Measurements from ENCODE around the gene GOLGA8M.
"Not testable (repeated sequence)": the region's sequence is repeated elsewhere in the genome, so short reads cannot be mapped to it uniquely, and the experiment has no call there.

Gene GOLGA8M

DNA sequence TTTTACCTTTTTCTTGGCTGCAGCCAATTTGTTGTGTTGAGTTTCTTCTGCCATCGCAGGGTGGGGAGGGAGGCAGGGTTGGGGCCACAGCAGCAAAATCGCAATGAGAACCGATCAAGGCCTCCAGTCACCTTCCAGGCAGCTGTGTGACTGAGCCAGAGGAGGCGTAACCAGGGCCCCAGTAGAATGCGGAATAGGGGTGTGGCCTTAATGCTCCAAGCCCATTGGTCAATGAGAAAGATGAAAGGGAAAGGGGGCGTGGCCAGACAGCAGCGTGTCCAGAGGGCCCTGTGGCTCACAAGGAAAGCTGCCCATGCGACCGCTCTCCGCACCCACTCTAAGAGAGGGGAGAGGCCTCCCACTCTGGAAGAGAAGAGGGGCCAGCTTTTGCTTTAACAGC is at the start of gene GOLGA8M:
Gene GOLGA8M (minus strand): TSS at position 152 of the 400 bp plus-strand sequence. CDS start 98 bp downstream, at position 54.
- not testable (repeated sequence) for DNase-seq

- not testable (repeated sequence) for DNase-seq
Measured at GRCh38 chr15:28742890-28743289, 30.7 kb upstream of the GOLGA8M start.

- not testable (repeated sequence) for DNase-seq
Measured at GRCh38 chr15:28738590-28739292, 26.5 kb upstream of the GOLGA8M start.

DNA sequence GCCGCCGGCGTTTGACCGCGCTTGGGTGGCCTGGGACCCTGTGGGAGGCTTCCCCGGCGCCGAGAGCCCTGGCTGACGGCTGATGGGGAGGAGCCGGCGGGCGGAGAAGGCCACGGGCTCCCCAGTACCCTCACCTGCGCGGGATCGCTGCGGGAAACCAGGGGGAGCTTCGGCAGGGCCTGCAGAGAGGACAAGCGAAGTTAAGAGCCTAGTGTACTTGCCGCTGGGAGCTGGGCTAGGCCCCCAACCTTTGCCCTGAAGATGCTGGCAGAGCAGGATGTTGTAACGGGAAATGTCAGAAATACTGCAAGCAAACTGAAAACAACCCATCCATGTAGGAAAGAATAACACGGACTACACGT is 26.0 kb upstream of the GOLGA8M start:
- DNase-seq = not testable (repeated sequence)

DNA sequence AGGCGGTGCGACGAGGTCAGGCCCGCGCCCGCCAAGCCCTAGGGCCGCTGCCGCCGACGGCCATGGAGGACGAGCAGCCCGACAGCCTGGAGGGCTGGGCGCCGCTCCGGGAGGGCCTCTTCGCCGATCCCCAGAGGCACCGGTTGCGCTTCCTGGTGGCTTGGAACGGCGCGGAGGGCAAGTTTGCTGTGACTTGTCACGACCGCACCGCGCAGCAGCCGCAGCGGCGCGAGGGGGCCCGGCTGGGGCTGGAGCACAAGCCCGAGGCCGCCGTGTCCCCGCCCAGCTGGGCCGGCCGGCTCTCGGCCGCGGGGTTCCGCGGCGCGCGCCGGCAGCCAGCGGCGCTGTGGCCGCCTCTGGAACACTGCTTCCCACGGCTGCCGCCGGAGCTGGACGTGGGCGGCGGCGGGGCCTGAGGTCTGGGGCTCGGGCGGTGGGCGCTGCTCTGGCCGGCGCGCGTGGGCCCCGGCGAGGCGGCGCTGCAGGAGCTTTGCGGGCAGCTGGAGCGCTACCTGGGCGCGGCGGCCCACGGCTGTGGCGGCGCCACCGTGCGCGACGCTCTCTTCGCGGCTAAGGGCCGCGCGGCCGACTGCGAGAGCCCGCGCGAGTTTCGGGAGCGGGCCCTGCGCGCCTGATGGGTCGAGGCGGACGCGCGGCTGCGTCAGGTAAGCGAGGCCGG is 25.4 kb upstream of the GOLGA8M start:
- DNase-seq = not testable (repeated sequence)

DNA sequence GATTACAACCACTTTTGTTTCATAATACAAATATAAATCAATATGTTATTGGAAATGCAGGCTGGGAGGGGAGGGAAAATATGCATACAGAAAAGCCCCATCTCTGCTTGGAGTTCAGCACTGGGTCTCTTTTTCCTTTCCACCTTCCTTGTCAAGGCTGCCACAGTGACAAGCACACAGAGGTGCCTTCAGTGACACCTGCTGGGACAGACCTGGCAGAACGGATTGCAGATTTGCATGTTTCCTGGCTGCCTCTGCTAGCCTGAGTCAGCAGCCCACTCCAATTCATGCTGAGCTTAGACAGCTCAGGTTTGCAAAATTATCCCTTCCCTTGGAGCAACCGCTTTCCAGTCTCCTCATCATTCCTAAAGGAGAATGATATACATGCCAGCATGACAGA is 15.8 kb upstream of the GOLGA8M start:
- not testable (repeated sequence) for DNase-seq

- DNase-seq = not testable (repeated sequence)
Measured at GRCh38 chr15:28727026-28727425, 14.8 kb upstream of the GOLGA8M start.

GRCh38 chr15:28726102-28726501 is 13.9 kb upstream of the GOLGA8M start:
- DNase-seq = no peak

GRCh38 chr15:28725556-28725955 is 13.3 kb upstream of the GOLGA8M start:
- no peak for DNase-seq

GRCh38 chr15:28723986-28724385 is 11.8 kb upstream of the GOLGA8M start:
- DNase-seq = not testable (repeated sequence)

- DNase-seq = not testable (repeated sequence)
Measured at GRCh38 chr15:28719626-28720025, 7.4 kb upstream of the GOLGA8M start.

DNA sequence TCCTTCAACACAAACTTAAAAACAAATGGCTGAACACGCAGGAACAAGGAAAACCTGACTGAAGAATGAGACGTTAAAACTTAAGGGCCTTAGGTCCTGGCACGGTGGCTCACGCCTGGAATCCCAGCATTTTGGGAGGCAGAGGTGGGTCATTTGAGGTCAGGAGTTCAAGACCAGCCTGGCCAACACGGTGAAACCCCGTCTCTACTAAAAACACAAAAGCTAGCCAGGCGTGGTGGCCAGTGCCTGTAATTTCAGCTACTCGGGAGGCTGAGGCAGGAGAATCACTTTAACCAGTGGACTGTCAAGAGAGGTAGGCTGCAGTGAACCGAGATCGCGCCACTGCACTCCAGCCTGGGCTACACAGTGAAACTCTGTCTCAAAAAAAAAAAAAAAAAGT is 6.4 kb upstream of the GOLGA8M start:
- DNase-seq = not testable (repeated sequence)

DNA sequence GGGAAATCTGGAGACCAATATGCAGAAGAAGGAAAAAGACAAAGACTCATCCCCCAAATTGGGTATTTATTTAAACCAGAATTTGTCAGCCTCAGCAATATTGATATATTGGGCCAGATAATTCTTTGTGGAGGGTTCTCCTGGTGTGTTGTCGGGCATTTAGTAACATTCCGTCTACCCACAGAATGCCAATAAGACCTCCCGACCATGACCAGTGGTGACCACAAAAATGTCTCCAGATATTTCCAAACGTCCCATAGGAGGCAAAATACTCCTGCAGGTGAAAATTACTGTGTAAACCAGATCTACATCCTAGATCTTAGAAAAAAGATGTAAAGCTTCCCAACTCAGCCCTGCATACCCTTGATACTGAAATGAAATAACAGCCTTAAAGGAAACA is 2.0 kb upstream of the GOLGA8M start:
- not testable (repeated sequence) for DNase-seq

- DNase-seq = not testable (repeated sequence)
Measured at GRCh38 chr15:28703927-28704326, 8.3 kb downstream of the GOLGA8M start.

- not testable (repeated sequence) for DNase-seq
Measured at GRCh38 chr15:28702427-28702826, 9.8 kb downstream of the GOLGA8M start.

DNA sequence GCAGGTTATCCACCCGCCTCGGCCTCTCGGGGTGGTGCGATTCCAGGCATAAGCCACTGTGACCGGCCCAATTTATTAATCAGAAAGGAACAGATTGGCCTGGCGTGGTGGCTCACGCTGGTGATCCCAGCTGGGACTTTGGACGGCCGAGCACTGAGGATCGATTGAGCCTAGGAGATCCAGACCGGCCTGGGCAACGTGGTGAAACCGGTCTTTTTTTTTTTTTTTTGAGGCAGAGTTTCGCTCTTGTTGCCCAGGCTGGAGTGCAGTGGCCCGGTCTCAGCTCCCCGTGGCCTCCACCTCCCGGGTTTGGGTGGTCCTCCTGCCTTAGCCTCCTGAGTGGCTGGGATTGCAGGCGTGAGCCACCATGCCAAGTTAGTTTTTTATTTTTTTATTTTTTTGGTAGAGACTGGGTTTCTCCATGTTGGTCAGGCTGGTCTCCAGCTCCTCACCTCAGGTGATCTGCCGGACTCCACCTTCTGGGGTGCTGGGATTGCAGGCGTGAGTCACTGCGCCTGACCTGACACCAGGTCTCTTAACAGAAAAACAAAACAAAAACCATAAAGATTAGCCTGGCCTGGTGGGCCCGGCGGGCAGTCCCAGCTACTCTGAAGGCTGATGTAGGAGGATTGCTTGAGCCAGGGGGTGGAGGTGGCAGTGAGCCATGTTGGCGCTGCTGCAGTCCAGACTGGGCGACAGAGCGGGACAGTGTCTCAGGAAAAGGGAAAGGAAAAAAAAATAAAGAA is 18.0 kb downstream of the GOLGA8M start:
- not testable (repeated sequence) for DNase-seq

DNA sequence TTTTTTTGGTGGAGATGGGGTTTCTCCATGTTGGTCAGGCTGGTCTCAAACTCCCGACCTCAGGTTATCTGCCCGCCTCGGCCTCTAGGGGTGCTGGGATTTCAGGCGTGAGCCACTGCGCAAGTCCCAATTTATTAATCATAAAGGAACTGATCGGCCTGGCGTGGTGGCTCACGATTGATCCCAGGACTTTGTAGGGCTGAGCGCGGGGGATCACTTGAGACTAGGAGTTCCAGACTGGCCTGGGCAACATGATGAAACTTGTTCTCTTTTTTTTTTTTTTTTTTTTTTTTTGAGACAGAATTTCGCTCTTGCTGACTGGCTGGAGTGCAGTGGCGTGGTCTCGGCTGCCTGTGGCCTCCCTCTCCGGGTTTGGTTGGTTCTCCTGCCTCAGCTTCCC is 19.2 kb downstream of the GOLGA8M start:
- not testable (repeated sequence) for DNase-seq

- DNase-seq = not testable (repeated sequence)
Measured at GRCh38 chr15:28673533-28673932, 38.7 kb downstream of the GOLGA8M start.

GRCh38 chr15:28672122-28672521 is 40.1 kb downstream of the GOLGA8M start:
- DNase-seq = not testable (repeated sequence)

DNA sequence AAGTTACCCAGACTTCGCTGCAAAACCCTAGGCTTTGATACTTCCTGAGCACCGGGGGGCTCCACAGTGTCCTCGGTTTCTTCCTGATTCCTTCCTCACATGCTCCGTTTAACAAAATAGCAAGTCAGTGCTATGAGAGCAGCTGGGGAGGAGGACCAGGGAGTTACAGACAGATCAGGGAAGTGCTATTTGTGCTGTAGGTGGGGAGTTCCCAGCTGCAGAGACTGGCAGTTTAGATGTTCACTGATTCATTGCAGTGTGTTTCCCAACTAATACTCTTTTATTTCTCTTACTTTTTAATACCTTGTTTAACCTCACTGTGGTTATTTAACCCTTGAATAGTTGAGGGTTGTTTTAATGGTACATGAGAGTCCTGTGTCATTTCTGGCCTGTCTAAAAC is 45.8 kb downstream of the GOLGA8M start:
- not testable (repeated sequence) for DNase-seq

DNA sequence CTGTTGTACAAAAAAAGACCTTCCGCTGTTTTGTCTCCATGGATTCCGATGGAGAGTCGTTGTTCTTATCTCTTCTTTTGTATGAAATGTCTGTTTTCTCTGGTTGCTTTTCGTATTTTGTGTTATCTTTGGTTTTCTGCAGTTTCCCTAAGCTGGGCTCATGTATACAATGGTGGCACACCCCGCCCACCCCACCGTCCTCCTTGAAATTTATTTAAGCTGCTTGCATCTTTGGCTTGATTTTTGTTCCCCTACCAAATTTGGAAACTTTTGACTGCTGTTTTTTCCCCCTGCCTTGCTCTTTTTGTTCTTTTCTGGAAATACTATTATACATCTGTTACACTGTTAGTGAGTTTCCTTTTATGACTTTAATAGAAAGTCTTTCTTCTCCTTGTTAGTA is 47.6 kb downstream of the GOLGA8M start:
- not testable (repeated sequence) for DNase-seq

- DNase-seq = not testable (repeated sequence)
Measured at GRCh38 chr15:28663717-28664116, 48.5 kb downstream of the GOLGA8M start.

- not testable (repeated sequence) for DNase-seq
Measured at GRCh38 chr15:28660750-28661149, 51.5 kb downstream of the GOLGA8M start.

DNA sequence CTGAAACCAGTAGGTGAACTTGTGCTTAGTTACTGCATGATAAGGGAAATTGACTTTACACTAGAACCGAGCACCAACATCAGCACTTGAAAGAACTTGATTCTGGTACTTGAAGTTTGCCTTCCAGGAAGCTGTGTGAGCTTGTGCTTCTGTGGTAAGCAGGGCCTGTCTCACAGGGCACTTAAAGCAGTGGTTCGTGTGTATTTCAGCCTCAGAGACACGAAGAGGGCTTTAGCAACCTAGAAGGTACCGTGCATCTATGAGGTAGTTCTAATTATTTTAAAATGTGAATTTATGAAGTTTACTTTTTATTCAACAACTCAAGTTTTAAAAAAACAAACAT is 56.2 kb downstream of the GOLGA8M start:
- not testable (repeated sequence) for DNase-seq
